ENCODE results near the gene FBN3.

Gene FBN3

DNA sequence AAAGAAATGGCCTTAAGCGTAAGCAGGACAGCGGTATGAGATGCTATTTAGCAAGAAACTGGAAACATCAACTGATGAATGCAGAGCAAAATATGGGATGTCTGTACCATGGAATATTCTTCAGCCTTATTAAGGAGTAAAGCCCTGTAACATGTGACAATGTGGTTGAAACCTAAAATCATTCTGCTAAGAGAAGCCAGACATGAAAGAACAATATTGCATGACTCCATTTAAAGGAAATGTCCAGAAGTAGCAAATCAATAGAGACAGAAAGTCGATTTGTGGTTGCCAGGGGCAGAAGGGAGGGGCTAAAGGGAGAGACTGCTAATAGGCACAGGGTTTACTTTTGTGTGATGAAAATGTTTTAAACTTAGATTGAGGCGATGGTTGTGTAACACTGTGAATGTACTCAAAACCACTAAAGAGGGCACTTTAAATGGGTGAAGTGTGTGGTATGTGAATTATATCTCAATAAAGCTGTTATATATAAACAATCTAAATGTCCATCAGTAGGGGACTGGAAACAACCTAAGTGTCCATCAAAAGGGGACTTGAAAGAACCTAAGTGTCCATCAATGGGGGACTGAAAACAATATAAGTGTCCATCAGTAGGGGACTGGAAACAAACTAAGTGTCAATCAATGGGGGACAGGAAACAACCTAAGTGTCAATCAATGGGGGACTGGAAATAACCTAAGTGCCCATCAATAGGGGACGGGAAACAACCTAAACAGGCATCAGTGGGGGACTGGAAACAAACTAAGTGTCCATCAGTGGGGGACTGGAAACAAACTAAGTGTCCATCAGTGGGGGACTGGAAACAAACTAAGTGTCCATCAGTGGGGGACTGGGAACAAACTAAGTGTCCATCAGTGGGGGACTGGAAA is 51.5 kb downstream of the FBN3 start:
- H3K4me3 ChIP-seq (ENCODE audit: low read depth in 1 of 2, low read length in 2 of 2) = no peak overlapping the region
- H3K27ac ChIP-seq (ENCODE audit: low read length) = no peak overlapping the region
- H3K9me3 ChIP-seq (ENCODE audit: control insufficient read depth in 1 of 2, low read length in 2 of 2) = peaks cover 21 to 37% of the 10 kb centered on the region in 2 donors
- H3K27me3 ChIP-seq (ENCODE audit: low read depth, low read length) = no peaks in the 10 kb centered on the region
- H3K4me1 ChIP-seq (ENCODE audit: control insufficient read depth in 1 of 2, insufficient read depth in 2 of 2, low read length in 2 of 2) = no peaks in the 10 kb centered on the region
- H3K36me3 ChIP-seq (ENCODE audit: control insufficient read depth in 1 of 2, insufficient read depth in 2 of 2, low read length in 2 of 2) = no peaks in the 10 kb centered on the region

GRCh38 chr19:8097198-8097597 is 52.2 kb downstream of the FBN3 start:
- no peaks in the 10 kb centered on the region for H3K4me1 ChIP-seq (ENCODE audit: control insufficient read depth in 1 of 2, insufficient read depth in 2 of 2, low read length in 2 of 2)
- no peaks in the 10 kb centered on the region for H3K36me3 ChIP-seq (ENCODE audit: control insufficient read depth in 1 of 2, insufficient read depth in 2 of 2, low read length in 2 of 2)
- H3K27me3 ChIP-seq (ENCODE audit: low read depth, low read length) = no peaks in the 10 kb centered on the region
- H3K27ac ChIP-seq (ENCODE audit: low read length) = no peak overlapping the region
- H3K9me3 ChIP-seq (ENCODE audit: control insufficient read depth in 1 of 2, low read length in 2 of 2) = peaks cover 21 to 37% of the 10 kb centered on the region in 2 donors
- H3K4me3 ChIP-seq (ENCODE audit: low read depth in 1 of 2, low read length in 2 of 2) = no peak overlapping the region

GRCh38 chr19:8096071-8096470 is 53.3 kb downstream of the FBN3 start:
- no peaks in the 10 kb centered on the region for H3K27me3 ChIP-seq (ENCODE audit: low read depth, low read length)
- H3K4me3 ChIP-seq (ENCODE audit: low read depth in 1 of 2, low read length in 2 of 2) = peak overlapping the region in 1 of 2 donors; percentile 46
- no peaks in the 10 kb centered on the region for H3K36me3 ChIP-seq (ENCODE audit: control insufficient read depth in 1 of 2, insufficient read depth in 2 of 2, low read length in 2 of 2)
- H3K9me3 ChIP-seq (ENCODE audit: control insufficient read depth in 1 of 2, low read length in 2 of 2) = peaks cover 21 to 38% of the 10 kb centered on the region in 2 donors
- H3K27ac ChIP-seq (ENCODE audit: low read length) = no peak overlapping the region
- no peaks in the 10 kb centered on the region for H3K4me1 ChIP-seq (ENCODE audit: control insufficient read depth in 1 of 2, insufficient read depth in 2 of 2, low read length in 2 of 2)

GRCh38 chr19:8095354-8095886 is 54.0 kb downstream of the FBN3 start:
- peaks cover 21 to 41% of the 10 kb centered on the region in 2 donors for H3K9me3 ChIP-seq (ENCODE audit: control insufficient read depth in 1 of 2, low read length in 2 of 2)
- no peaks in the 10 kb centered on the region for H3K36me3 ChIP-seq (ENCODE audit: control insufficient read depth in 1 of 2, insufficient read depth in 2 of 2, low read length in 2 of 2)
- no peaks in the 10 kb centered on the region for H3K27me3 ChIP-seq (ENCODE audit: low read depth, low read length)
- H3K27ac ChIP-seq (ENCODE audit: low read length) = no peak overlapping the region
- no peaks in the 10 kb centered on the region for H3K4me1 ChIP-seq (ENCODE audit: control insufficient read depth in 1 of 2, insufficient read depth in 2 of 2, low read length in 2 of 2)
- peak overlapping the region in 1 of 2 donors; percentile 46 for H3K4me3 ChIP-seq (ENCODE audit: low read depth in 1 of 2, low read length in 2 of 2)

GRCh38 chr19:8094336-8094735 is 55.1 kb downstream of the FBN3 start:
- Histone ChIP-seq H3K4me3 (ENCODE audit: low read depth in 1 of 2, low read length in 2 of 2) (peak overlapping the region in 1 of 2 donors; percentile 6), H3K4me1 (ENCODE audit: control insufficient read depth in 1 of 2, insufficient read depth in 2 of 2, low read length in 2 of 2) (no peaks in the 10 kb centered on the region), H3K27me3 (ENCODE audit: low read depth, low read length) (no peaks in the 10 kb centered on the region), H3K27ac (ENCODE audit: low read length) (no peak overlapping the region), H3K9me3 (ENCODE audit: control insufficient read depth in 1 of 2, low read length in 2 of 2) (peaks cover 21 to 47% of the 10 kb centered on the region in 2 donors), H3K36me3 (ENCODE audit: control insufficient read depth in 1 of 2, insufficient read depth in 2 of 2, low read length in 2 of 2) (no peaks in the 10 kb centered on the region)

- Histone ChIP-seq H3K36me3 (ENCODE audit: control insufficient read depth in 1 of 2, insufficient read depth in 2 of 2, low read length in 2 of 2) (no peaks in the 10 kb centered on the region), H3K9me3 (ENCODE audit: control insufficient read depth in 1 of 2, low read length in 2 of 2) (peaks cover 21 to 47% of the 10 kb centered on the region in 2 donors), H3K27me3 (ENCODE audit: low read depth, low read length) (no peaks in the 10 kb centered on the region), H3K27ac (ENCODE audit: low read length) (no peak overlapping the region), H3K4me1 (ENCODE audit: control insufficient read depth in 1 of 2, insufficient read depth in 2 of 2, low read length in 2 of 2) (no peaks in the 10 kb centered on the region), H3K4me3 (ENCODE audit: low read depth in 1 of 2, low read length in 2 of 2) (peak overlapping the region in 1 of 2 donors; percentile 6)
These were observed 55.7 kb downstream of the FBN3 start for GRCh38 chr19:8093740-8094139.

DNA sequence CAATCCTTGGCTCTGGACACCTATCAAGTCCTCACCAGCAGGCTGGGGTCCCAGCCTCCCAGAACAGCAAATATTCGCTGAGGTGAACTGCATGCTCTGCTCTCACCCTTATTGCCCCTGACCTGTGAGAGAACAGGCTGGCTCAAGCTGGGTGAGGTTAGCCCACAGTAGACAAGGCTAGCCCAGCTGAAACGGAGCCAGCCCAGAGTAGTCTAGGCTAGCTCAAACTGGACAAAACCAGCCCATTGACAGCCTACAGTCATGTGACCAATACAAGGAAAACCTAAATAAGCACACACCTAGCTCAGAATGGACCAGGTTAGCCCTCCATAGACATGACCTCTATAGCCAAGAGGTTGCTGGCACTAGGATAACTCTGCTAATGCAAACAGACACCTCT is 58.4 kb downstream of the FBN3 start:
- H3K36me3 ChIP-seq (ENCODE audit: control insufficient read depth in 1 of 2, insufficient read depth in 2 of 2, low read length in 2 of 2) = no peaks in the 10 kb centered on the region

GRCh38 chr19:8089664-8090601 is 59.5 kb downstream of the FBN3 start:
- Histone ChIP-seq H3K4me3 (ENCODE audit: low read depth in 1 of 2, low read length in 2 of 2) (no peak overlapping the region), H3K27me3 (ENCODE audit: low read depth, low read length) (no peaks in the 10 kb centered on the region), H3K36me3 (ENCODE audit: control insufficient read depth in 1 of 2, insufficient read depth in 2 of 2, low read length in 2 of 2) (no peaks in the 10 kb centered on the region), H3K27ac (ENCODE audit: low read length) (no peak overlapping the region), H3K9me3 (ENCODE audit: control insufficient read depth in 1 of 2, low read length in 2 of 2) (peaks cover 5 to 22% of the 10 kb centered on the region in 2 donors), H3K4me1 (ENCODE audit: control insufficient read depth in 1 of 2, insufficient read depth in 2 of 2, low read length in 2 of 2) (no peaks in the 10 kb centered on the region)

More for the DNA sequence above, 58.4 kb downstream of the FBN3 start:
- H3K4me3 ChIP-seq (ENCODE audit: low read depth in 1 of 2, low read length in 2 of 2) = no peak overlapping the region
- H3K9me3 ChIP-seq (ENCODE audit: control insufficient read depth in 1 of 2, low read length in 2 of 2) = peaks cover 14 to 31% of the 10 kb centered on the region in 2 donors
- H3K27me3 ChIP-seq (ENCODE audit: low read depth, low read length) = no peaks in the 10 kb centered on the region
- H3K4me1 ChIP-seq (ENCODE audit: control insufficient read depth in 1 of 2, insufficient read depth in 2 of 2, low read length in 2 of 2) = no peaks in the 10 kb centered on the region
- H3K27ac ChIP-seq (ENCODE audit: low read length) = no peak overlapping the region

GRCh38 chr19:8088752-8089663 is 60.4 kb downstream of the FBN3 start:
- Histone ChIP-seq H3K36me3 (ENCODE audit: control insufficient read depth in 1 of 2, insufficient read depth in 2 of 2, low read length in 2 of 2) (no peaks in the 10 kb centered on the region), H3K9me3 (ENCODE audit: control insufficient read depth in 1 of 2, low read length in 2 of 2) (peaks cover 0 to 14% of the 10 kb centered on the region in 2 donors), H3K27me3 (ENCODE audit: low read depth, low read length) (no peaks in the 10 kb centered on the region), H3K27ac (ENCODE audit: low read length) (no peak overlapping the region), H3K4me3 (ENCODE audit: low read depth in 1 of 2, low read length in 2 of 2) (no peak overlapping the region), H3K4me1 (ENCODE audit: control insufficient read depth in 1 of 2, insufficient read depth in 2 of 2, low read length in 2 of 2) (no peaks in the 10 kb centered on the region)

- H3K36me3 ChIP-seq (ENCODE audit: control insufficient read depth in 1 of 2, insufficient read depth in 2 of 2, low read length in 2 of 2) = no peaks in the 10 kb centered on the region
- H3K4me3 ChIP-seq (ENCODE audit: low read depth in 1 of 2, low read length in 2 of 2) = no peak overlapping the region
- H3K9me3 ChIP-seq (ENCODE audit: control insufficient read depth in 1 of 2, low read length in 2 of 2) = peaks cover 0 to 9% of the 10 kb centered on the region in 2 donors
- H3K4me1 ChIP-seq (ENCODE audit: control insufficient read depth in 1 of 2, insufficient read depth in 2 of 2, low read length in 2 of 2) = no peaks in the 10 kb centered on the region
- no peaks in the 10 kb centered on the region for H3K27me3 ChIP-seq (ENCODE audit: low read depth, low read length)
- no peak overlapping the region for H3K27ac ChIP-seq (ENCODE audit: low read length)
These were observed 61.5 kb downstream of the FBN3 start for GRCh38 chr19:8087876-8088275.

All from muscle layer of duodenum (tissue), 2 donors.